M059J (cell line): ENCODE measurements around the gene MAB21L4. TPM values are rescaled to one million over a fixed set of nuclear protein-coding genes. Genes with fewer than 3 reads are reported as not detected.
A peak's percentile ranks its signal among the peaks of the same experiment; 100 is the strongest.
"Not testable (repeated sequence)": the region's sequence is repeated elsewhere in the genome, so short reads cannot be mapped to it uniquely, and the experiment has no call there.

Experiments
- DNase-seq: peaks from one replicate; pipeline ENCODE4 v3.0.0-alpha.2; 2012; ENCODE audit warnings: low read depth
- total RNA-seq: library from RNA; depleted of rRNA; stranded (reverse); fragments of >200 nt; shearing (Covaris generic); gene quantifications from 2 replicates; pipeline ENCODE4 v1.2.3, GENCODE V29; 2014

MAB21L4 gene
- total RNA-seq, 1 experiment from 2014 or later, result not detected

DNA sequence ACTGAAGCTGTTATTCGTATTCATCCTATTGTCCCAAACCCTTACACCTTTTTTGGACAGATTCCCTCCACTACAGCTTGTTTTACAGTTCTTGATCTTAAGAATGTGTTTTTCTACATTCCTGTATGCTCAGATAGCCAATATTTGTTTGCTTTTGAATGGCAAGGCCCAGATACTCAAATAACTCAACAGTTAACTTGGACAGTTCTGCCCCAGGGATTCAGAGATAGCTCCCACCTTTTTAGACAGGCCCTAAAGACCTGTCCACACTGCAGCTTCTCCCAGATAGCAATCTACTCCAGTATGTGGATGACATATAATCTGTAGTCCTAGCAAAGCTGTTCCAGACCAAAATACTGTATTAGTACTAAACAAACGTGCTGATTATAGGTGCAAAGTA, 34.4 kb downstream of the MAB21L4 start:
- DNase-seq, result no peak

GRCh38 chr2:240858871-240859270, 37.1 kb downstream of the MAB21L4 start:
- no peak for DNase-seq

DNA sequence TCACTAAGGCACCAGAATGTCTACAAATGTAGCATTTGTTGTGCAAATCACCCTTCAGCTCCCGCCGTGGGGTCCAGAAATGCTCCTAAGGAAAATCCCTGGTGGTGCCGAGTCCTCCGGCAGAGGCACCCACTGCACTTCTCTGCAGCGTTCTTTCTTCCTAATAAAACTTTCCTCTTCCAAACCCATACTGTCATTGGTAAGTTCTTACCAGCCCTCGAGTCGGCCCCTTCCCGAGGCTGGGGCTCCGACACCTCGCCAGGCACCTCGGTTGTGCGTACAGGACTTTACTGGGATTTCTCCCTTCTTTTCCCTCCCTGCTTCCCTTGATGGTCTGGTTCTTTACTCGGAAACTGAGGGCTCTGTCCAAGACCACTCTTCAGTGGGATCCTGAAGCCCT, 37.6 kb downstream of the MAB21L4 start:
- DNase-seq, result no peak

- DNase-seq, result no peak
These were observed 38.6 kb downstream of the MAB21L4 start for GRCh38 chr2:240857039-240858008.

- DNase-seq, result peak; percentile 16
These were observed 39.6 kb downstream of the MAB21L4 start for GRCh38 chr2:240856151-240856980.

DNA sequence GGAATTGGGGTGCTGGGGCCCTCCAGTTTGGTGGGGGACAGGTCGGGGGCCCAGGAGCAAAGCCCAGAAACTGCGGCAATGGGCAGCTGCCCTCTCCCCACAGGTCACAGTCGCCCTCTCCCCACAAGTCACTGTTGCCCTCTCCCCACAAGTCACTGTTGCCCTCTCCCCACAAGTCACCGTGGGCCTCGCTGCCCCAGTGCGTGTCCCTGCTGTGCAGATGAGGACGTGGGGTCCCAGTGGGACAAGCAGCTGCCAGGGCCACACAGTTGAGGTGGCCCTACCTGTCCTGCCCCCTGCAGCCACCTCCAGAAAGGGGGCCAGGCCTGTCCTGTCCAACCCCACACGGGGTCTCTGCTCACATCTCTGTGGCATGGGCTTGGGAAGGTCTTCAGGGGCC, 40.3 kb downstream of the MAB21L4 start:
- no peak for DNase-seq

DNA sequence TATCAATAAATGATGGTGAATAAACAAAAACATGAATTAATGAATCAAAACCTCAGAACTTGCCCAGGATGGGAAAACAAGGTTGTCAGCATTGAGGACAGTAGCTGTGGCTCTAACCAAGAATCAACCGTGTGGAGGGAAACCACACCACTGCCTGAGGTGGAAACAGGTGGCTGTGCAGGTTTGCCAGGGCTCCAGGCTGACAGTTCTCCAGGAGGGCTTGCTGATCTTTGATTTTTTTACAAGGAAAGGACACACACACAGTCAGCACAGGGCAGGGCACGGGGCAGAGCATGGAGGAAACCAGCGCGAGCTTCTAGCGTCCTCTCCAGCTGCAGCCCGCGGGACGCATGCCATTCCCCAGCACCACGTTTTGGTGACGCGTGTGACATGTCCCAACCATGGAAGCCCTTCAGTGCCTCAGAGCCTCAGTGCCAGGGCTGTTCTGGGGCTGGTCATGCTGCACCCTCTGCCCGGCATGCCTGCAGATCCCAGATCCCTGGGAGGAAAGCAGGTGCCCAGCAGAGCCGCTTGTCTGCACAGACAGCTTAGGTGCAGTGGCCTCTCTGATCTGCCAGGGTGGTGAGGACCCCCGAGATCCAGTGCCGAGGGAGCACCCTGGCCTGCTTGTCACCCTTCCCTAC, 43.2 kb downstream of the MAB21L4 start:
- DNase-seq, result no peak

- peak; percentile 52 for DNase-seq
These were observed 44.6 kb downstream of the MAB21L4 start for GRCh38 chr2:240851078-240851991.

DNA sequence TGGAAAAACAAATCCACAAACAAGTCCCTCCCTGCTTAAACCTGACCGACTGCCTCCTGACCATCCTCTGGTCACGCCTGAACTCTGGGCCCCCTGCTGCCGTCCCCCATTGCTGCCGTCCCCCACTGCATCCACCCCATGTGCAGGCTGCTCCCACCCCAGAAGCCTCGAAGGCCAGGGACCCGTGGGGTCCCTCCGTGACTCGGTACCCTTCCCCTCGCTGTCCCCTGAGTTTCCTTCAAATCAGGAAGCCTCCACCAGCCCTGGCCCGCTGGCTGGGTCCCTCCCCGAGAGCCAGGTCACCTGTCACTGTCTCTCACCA, 45.2 kb downstream of the MAB21L4 start:
- DNase-seq, result no peak

GRCh38 chr2:240850026-240850425, 45.9 kb downstream of the MAB21L4 start:
- DNase-seq, result no peak

- no peak for DNase-seq
These were observed 46.9 kb downstream of the MAB21L4 start for GRCh38 chr2:240848900-240849680.

DNA sequence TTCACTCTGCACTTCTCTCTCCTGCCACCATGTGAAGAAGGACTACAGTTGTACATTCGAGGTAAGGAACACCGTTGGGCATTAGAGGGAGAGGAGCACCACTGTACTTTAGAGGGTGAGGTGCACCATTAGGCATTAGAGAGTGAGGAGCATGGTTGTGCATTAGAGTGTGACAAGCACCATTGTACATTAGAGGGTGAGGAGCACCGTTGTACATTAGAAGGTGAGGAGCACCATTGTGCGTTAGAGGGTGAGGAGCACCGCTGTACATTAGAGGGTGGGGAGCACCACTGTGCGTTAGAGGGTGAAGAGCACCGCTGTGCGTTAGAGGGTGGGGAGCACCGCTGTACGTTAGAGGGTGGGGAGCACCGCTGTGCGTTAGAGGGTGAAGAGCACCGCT, 48.1 kb downstream of the MAB21L4 start:
- no peak for DNase-seq

- no peak for DNase-seq
These were observed 48.9 kb downstream of the MAB21L4 start for GRCh38 chr2:240846873-240847595.

GRCh38 chr2:240846309-240846708, 49.6 kb downstream of the MAB21L4 start:
- not testable (repeated sequence) for DNase-seq

- peak; percentile 64 for DNase-seq
These were observed 55.4 kb downstream of the MAB21L4 start for GRCh38 chr2:240840435-240841060.

GRCh38 chr2:240839152-240840143, 56.5 kb downstream of the MAB21L4 start:
- peak; percentile 39 for DNase-seq

DNA sequence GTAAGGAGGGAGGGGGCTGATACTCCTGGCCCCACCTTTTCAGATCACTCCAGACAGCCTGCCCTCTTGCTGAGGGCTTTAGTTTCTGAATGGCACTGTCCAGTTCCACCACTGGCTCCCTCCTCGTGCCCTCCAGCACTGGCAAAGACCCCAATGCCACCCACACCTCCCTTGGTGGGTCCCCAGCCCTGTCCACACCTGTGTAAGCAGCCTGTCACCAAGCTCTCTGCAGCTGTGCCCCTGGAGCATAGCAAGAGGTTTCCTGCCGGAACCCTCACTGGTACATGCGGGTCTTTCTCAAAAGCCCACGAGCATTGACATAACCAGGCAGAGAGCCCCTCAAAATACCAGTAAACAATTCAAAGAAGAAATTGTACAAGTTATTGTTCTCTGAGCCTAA, 58.3 kb downstream of the MAB21L4 start:
- no peak for DNase-seq
